Measurements from ENCODE around the gene SEMA7A. TPM values are rescaled to one million over a fixed set of nuclear protein-coding genes. Genes with fewer than 3 reads are reported as not detected.

The SEMA7A gene
- total and polyA plus RNA-seq, 2 of the 4 experiments (the other 2 are of a cell fraction) = 30.5 to 87.3 TPM

- Histone ChIP-seq H3K9me1 (ENCODE audit: insufficient read depth, low read length) (peaks cover 59% of the 10 kb centered on the region), H2AK9ac (replicated peaks; ENCODE audit: low read depth, low read length, poor library complexity) (no peak overlapping the region), H3K4me2 (ENCODE audit: low read depth, low read length) (no peak overlapping the region), H2AFZ (replicated peaks; ENCODE audit: low read length, poor library complexity) (peak overlapping the region; percentile 17), H3K23ac (ENCODE audit: low read depth, low read length) (0 out of 2 replicates have a peak overlapping the region, but pooled peaks have one; percentile 26), H2AK5ac (ENCODE audit: low read depth, low read length) (no peak overlapping the region), H2BK120ac (ENCODE audit: low read depth, low read length) (no peak overlapping the region; the same call in 1 of the 2 replicates), H3K56ac (ENCODE audit: extremely low read depth, insufficient read depth, low read length) (no peak overlapping the region), H3K9ac (ENCODE audit: low read depth, low read length) (no peak overlapping the region), H4K91ac (ENCODE audit: insufficient read depth, low read depth, low read length) (0 out of 2 replicates have a peak overlapping the region, but pooled peaks have one; percentile 4), H3K27me3 (ENCODE audit: control insufficient read depth, insufficient read depth, low read length) (no peaks in the 10 kb centered on the region), H3K4me3 (ENCODE audit: insufficient read depth, low read depth, low read length) (no peak overlapping the region), H3K4me1 (ENCODE audit: control insufficient read depth, insufficient read depth, low read length) (peaks cover 37% of the 10 kb centered on the region), H3K79me1 (ENCODE audit: low read depth in 1 of 2, low read length in 2 of 2) (peaks cover 15 to 92% of the 10 kb centered on the region in 2 experiments; a peak in 3 of 4 replicates), H3K36me3 (ENCODE audit: control insufficient read depth, insufficient read depth, low read length) (no peaks in the 10 kb centered on the region), H4K8ac (ENCODE audit: low read depth in 2 of 2, low read length in 2 of 2) (0 out of 4 replicates have a peak overlapping the region, but pooled peaks of 1 of the 2 experiments have one; percentile 4), H4K5ac (ENCODE audit: low read depth, low read length) (no peak overlapping the region), H2BK15ac (ENCODE audit: low read depth, low read length) (no peak overlapping the region), H3K18ac (ENCODE audit: low read depth, low read length) (no peak overlapping the region), H2BK20ac (ENCODE audit: low read depth, low read length) (no peak overlapping the region), H3K4ac (ENCODE audit: low read depth, low read length) (peak overlapping the region; percentile 5; the same call in 1 of the 2 replicates), H2BK5ac (ENCODE audit: low read depth, low read length, poor library complexity, severe bottlenecking) (no peak overlapping the region), H4K20me1 (ENCODE audit: insufficient read depth, low read length) (peaks cover 42% of the 10 kb centered on the region), H3K27ac (ENCODE audit: insufficient read depth, low read length) (no peak overlapping the region), H3K14ac (replicated peaks; ENCODE audit: low read depth, low read length) (no peak overlapping the region), H3K9me3 (ENCODE audit: control insufficient read depth, insufficient read depth, low read length) (no peaks in the 10 kb centered on the region)
- dilution Hi-C loops (cut with HindIII; ENCODE audit: low sequenced_read_pairs, unreplicated experiment) (no loop called here), intact Hi-C loops (cut with micrococcal nuclease) (no loop called here), in situ Hi-C loops (cut with MboI; ENCODE audit: low sequenced_read_pairs) (no loop called here)
- ChIA-PET POLR2A (ENCODE audit: unreplicated experiment) (no interaction called here), CTCF (no interaction called here)
- DNase-seq = no peak
- 94% methylated on average over 7 of the region's 10 CpGs; no CpG with 5 or more reads in 1 of the 2 experiments for WGBS, 2 experiments (ENCODE audit: extremely low coverage in 2 of 2, insufficient read length in 1 of 2)
- TF ChIP-seq RFX5 (IDR thresholded peaks at IDR 0.05; ENCODE audit: low read depth, low read length) = no peak
- TF ChIP-seq CTCF (conservative IDR thresholded peaks at IDR 0.05; ENCODE audit: low read depth, low read length) = no peak
- TF ChIP-seq FOS (IDR thresholded peaks at IDR 0.05; ENCODE audit: low read depth, low read length) = no peak
- TF ChIP-seq RCOR1 (IDR thresholded peaks at IDR 0.05; ENCODE audit: insufficient replicate concordance, low read length) = no peak
- no TSS peak for BruUV-seq (replicated peaks)
- no peak for ATAC-seq (ENCODE audit: low read depth)
Observed at GRCh38 chr15:74426404-74427281, 7.1 kb downstream of the SEMA7A start.
